GM12873 (cell line): ENCODE results near the gene ACTR2.

ENCODE experiments used
- CTCF ChIP-seq: IDR thresholded peaks from 2 replicates; pipeline ENCODE4 v1.5.1; 2012; ENCODE audit warnings: low read depth, mild to moderate bottlenecking, moderate library complexity, low read length, control low read depth; ENCODE audit not compliant: insufficient read depth; ENCODE audit errors: missing control alignments

ACTR2 gene

GRCh38 chr2:65231892-65232477 lies 4.4 kb downstream of the ACTR2 start:
- no peak for TF ChIP-seq CTCF

GRCh38 chr2:65232636-65233035 lies 5.0 kb downstream of the ACTR2 start:
- TF ChIP-seq CTCF = no peak

- TF ChIP-seq CTCF = no peak
These were observed 13.0 kb downstream of the ACTR2 start for GRCh38 chr2:65240657-65241056.

- TF ChIP-seq CTCF = no peak
These were observed 25.0 kb downstream of the ACTR2 start for GRCh38 chr2:65252640-65253039.

GRCh38 chr2:65255356-65255755 lies 27.7 kb downstream of the ACTR2 start:
- TF ChIP-seq CTCF = no peak

GRCh38 chr2:65256054-65256453 lies 28.4 kb downstream of the ACTR2 start:
- TF ChIP-seq CTCF = no peak

- no peak for TF ChIP-seq CTCF
These were observed 34.0 kb downstream of the ACTR2 start for GRCh38 chr2:65261676-65262075.

GRCh38 chr2:65263262-65263661 lies 35.6 kb downstream of the ACTR2 start:
- TF ChIP-seq CTCF = no peak
